Activated T-helper 2 cell treated with anti-CD3 and anti-CD28 coated beads, Interferon-gamma antibody, Interleukin-2, Interleukin-4, amounts not matched to agents 10 μg/mL and 5 μg/mL and 100 μg/mL, durations not matched to agents 14 hours and 24 hours and 36 hours (primary cell): ENCODE results near the gene C5AR2. TPM values are rescaled to one million over a fixed set of nuclear protein-coding genes. Genes with fewer than 3 reads are reported as not detected.
A peak's percentile ranks its signal among the peaks of the same experiment; 100 is the strongest.
"Not testable (repeated sequence)": the region's sequence is repeated elsewhere in the genome, so short reads cannot be mapped to it uniquely, and the experiment has no call there.

Experiments used
- DNase-seq: peaks from one replicate; pipeline ENCODE4 v3.0.0; 2021; ENCODE audit warnings: low spot score
- H3K27ac Mint-ChIP-seq: one replicate; pipeline ENCODE4 v1.8.0; 2021; ENCODE audit warnings: mixed read lengths
- H3K27me3 Mint-ChIP-seq: one replicate; pipeline ENCODE4 v1.8.0; 2021; ENCODE audit warnings: low read depth, mixed read lengths
- H3K36me3 Mint-ChIP-seq: one replicate; pipeline ENCODE4 v1.8.0; 2021; ENCODE audit warnings: low read depth, mixed read lengths
- H3K4me1 Mint-ChIP-seq: one replicate; pipeline ENCODE4 v1.8.0; 2021; ENCODE audit warnings: low read depth, mixed read lengths
- H3K4me3 Mint-ChIP-seq: one replicate; pipeline ENCODE4 v1.8.0; 2021; ENCODE audit warnings: low read depth, mild to moderate bottlenecking, moderate library complexity, mixed read lengths
- H3K9me3 Mint-ChIP-seq: one replicate; pipeline ENCODE4 v1.8.0; 2021; ENCODE audit warnings: mixed read lengths
- intact Hi-C: fragments of 100-400 bp; cut with micrococcal nuclease; formaldehyde crosslinking; loops from one replicate; pipeline ENCODE4 v1.15.1; 2023
- total RNA-seq: library from RNA; stranded (reverse); gene quantifications from 2 replicates; pipeline ENCODE4 v1.2.3, GENCODE V29; 2022

C5AR2 gene
- total RNA-seq, 1 donor from 2014 or later: not detected

GRCh38 chr19:47336765-47337718 is 5.1 kb downstream of the C5AR2 start:
- DNase-seq, H3K9me3 Mint-ChIP-seq, intact Hi-C loops, H3K27me3 Mint-ChIP-seq, H3K36me3 Mint-ChIP-seq, H3K4me1 Mint-ChIP-seq, H3K4me3 Mint-ChIP-seq: not testable (repeated sequence)
- peak overlapping the region; percentile 55 for H3K27ac Mint-ChIP-seq

GRCh38 chr19:47339196-47339880 is 7.4 kb downstream of the C5AR2 start:
- Mint-ChIP-seq H3K4me3 (no peak overlapping the region), H3K36me3 (no peaks in the 10 kb centered on the region), H3K27me3 (no peaks in the 10 kb centered on the region), H3K27ac (no peak overlapping the region), H3K9me3 (no peaks in the 10 kb centered on the region), H3K4me1 (peaks cover 7% of the 10 kb centered on the region)
- intact Hi-C loops: no loop called here
- no peak for DNase-seq

GRCh38 chr19:47340477-47341208 is 8.7 kb downstream of the C5AR2 start:
- no peak for DNase-seq
- Mint-ChIP-seq H3K27ac (no peak overlapping the region), H3K4me3 (no peak overlapping the region), H3K9me3 (no peaks in the 10 kb centered on the region), H3K4me1 (peaks cover 7% of the 10 kb centered on the region), H3K27me3 (no peaks in the 10 kb centered on the region), H3K36me3 (no peaks in the 10 kb centered on the region)
- intact Hi-C loops: no loop called here

GRCh38 chr19:47341734-47342133 is 9.8 kb downstream of the C5AR2 start:
- intact Hi-C loops: no loop called here
- no peaks in the 10 kb centered on the region for H3K27me3 Mint-ChIP-seq
- H3K4me1 Mint-ChIP-seq: peaks cover under 1% of the 10 kb centered on the region
- H3K9me3 Mint-ChIP-seq: no peaks in the 10 kb centered on the region
- H3K27ac Mint-ChIP-seq: no peak overlapping the region
- H3K36me3 Mint-ChIP-seq: no peaks in the 10 kb centered on the region
- no peak for DNase-seq
- no peak overlapping the region for H3K4me3 Mint-ChIP-seq

GRCh38 chr19:47343194-47343802 is 11.3 kb downstream of the C5AR2 start:
- no peak overlapping the region for H3K27ac Mint-ChIP-seq
- H3K4me3 Mint-ChIP-seq: no peak overlapping the region
- H3K27me3 Mint-ChIP-seq: no peaks in the 10 kb centered on the region
- intact Hi-C loops: no loop called here
- no peaks in the 10 kb centered on the region for H3K9me3 Mint-ChIP-seq
- DNase-seq: no peak
- no peaks in the 10 kb centered on the region for H3K36me3 Mint-ChIP-seq
- peaks cover under 1% of the 10 kb centered on the region for H3K4me1 Mint-ChIP-seq

- Mint-ChIP-seq H3K4me1 (peaks cover 5% of the 10 kb centered on the region), H3K4me3 (no peak overlapping the region), H3K9me3 (no peaks in the 10 kb centered on the region), H3K27ac (no peak overlapping the region), H3K27me3 (no peaks in the 10 kb centered on the region), H3K36me3 (peaks cover 4% of the 10 kb centered on the region)
- intact Hi-C loops: no loop called here
- DNase-seq: no peak
These were observed 12.4 kb downstream of the C5AR2 start for GRCh38 chr19:47344425-47344824.

- DNase-seq, H3K27ac Mint-ChIP-seq, intact Hi-C loops, H3K27me3 Mint-ChIP-seq, H3K4me3 Mint-ChIP-seq, H3K9me3 Mint-ChIP-seq: not testable (repeated sequence)
- H3K4me1 Mint-ChIP-seq: peaks cover 18% of the 10 kb centered on the region
- peaks cover 16% of the 10 kb centered on the region for H3K36me3 Mint-ChIP-seq
These were observed 14.0 kb downstream of the C5AR2 start for GRCh38 chr19:47346024-47346423.

- peak within 1 kb of the TSS; percentile 91 for H3K4me3 Mint-ChIP-seq
- H3K27ac Mint-ChIP-seq: peak within 1 kb of the TSS; percentile 91
- DNase-seq: peak; percentile 100
- H3K9me3 Mint-ChIP-seq: no peaks in the 10 kb centered on the region
- peaks cover 21% of the 10 kb centered on the region for H3K4me1 Mint-ChIP-seq
- H3K27me3 Mint-ChIP-seq: no peaks in the 10 kb centered on the region
- H3K36me3 Mint-ChIP-seq: peaks cover 37% of the 10 kb centered on the region
- intact Hi-C loops: loop anchor here (2.0 kb wide), 1 partner anchor 76 kb away; no protein-coding TSS in a partner anchor
These were observed 17.1 kb downstream of the C5AR2 start, which contains the start of gene DHX34 for GRCh38 chr19:47348819-47349795. TSS of gene DHX34 (plus strand) at chr19:47349315. CDS start at chr19:47353031, 3,716 bp downstream.

GRCh38 chr19:47350630-47351029 is 18.7 kb downstream of the C5AR2 start:
- Mint-ChIP-seq H3K4me3 (peak overlapping the region; percentile 50), H3K36me3 (peaks cover 50% of the 10 kb centered on the region), H3K9me3 (no peaks in the 10 kb centered on the region), H3K27me3 (no peaks in the 10 kb centered on the region), H3K4me1 (peaks cover 21% of the 10 kb centered on the region), H3K27ac (peak overlapping the region; percentile 67)
- intact Hi-C loops: no loop called here
- no peak for DNase-seq

GRCh38 chr19:47351548-47351947 is 19.6 kb downstream of the C5AR2 start:
- DNase-seq: no peak
- H3K4me1 Mint-ChIP-seq: peaks cover 21% of the 10 kb centered on the region
- no peak overlapping the region for H3K27ac Mint-ChIP-seq
- no peaks in the 10 kb centered on the region for H3K9me3 Mint-ChIP-seq
- intact Hi-C loops: no loop called here
- peaks cover 57% of the 10 kb centered on the region for H3K36me3 Mint-ChIP-seq
- H3K27me3 Mint-ChIP-seq: no peaks in the 10 kb centered on the region
- peak overlapping the region; percentile 11 for H3K4me3 Mint-ChIP-seq

- Mint-ChIP-seq H3K36me3 (peaks cover 62% of the 10 kb centered on the region), H3K4me1 (peaks cover 21% of the 10 kb centered on the region), H3K9me3 (no peaks in the 10 kb centered on the region), H3K27ac (no peak overlapping the region), H3K27me3 (no peaks in the 10 kb centered on the region), H3K4me3 (no peak overlapping the region)
- DNase-seq: no peak
- intact Hi-C loops: no loop called here
These were observed 20.1 kb downstream of the C5AR2 start for GRCh38 chr19:47352095-47352494.
